Transverse colon (tissue), 4 donors: ENCODE measurements around the gene RUBCN.

ENCODE experiments used
- CTCF ChIP-seq, 5 experiments: fragments of 200-600 bp in 3 of 5; fragments of 450-650 bp in 2 of 5; sonication (generic) in 3 of 5; IDR thresholded peaks; 1 replicate in 2 of 5; 2 replicates in 3 of 5; pipeline ENCODE4 v1.5.1; 2016 to 2017; ENCODE audit warnings: antibody characterized with exemption in 5 of 5, inconsistent platforms in 3 of 5, mild to moderate bottlenecking in 2 of 5, moderate library complexity in 1 of 5
- EP300 ChIP-seq: sonication (generic); formaldehyde crosslinking; IDR thresholded peaks from one replicate; pipeline ENCODE4 v1.6.1; 2017; ENCODE audit warnings: antibody characterized with exemption, low read depth
- POLR2A ChIP-seq: fragments of 450-650 bp; IDR thresholded peaks from one replicate; pipeline ENCODE4 v1.6.1; 2016; ENCODE audit warnings: antibody characterized with exemption, mild to moderate bottlenecking, moderate library complexity
- POLR2AphosphoS5 ChIP-seq, 3 donors: sonication (generic); formaldehyde crosslinking; IDR thresholded peaks; one replicate each; pipeline ENCODE4 v1.6.1; 2016; ENCODE audit warnings: antibody characterized with exemption in 3 of 3

DNA sequence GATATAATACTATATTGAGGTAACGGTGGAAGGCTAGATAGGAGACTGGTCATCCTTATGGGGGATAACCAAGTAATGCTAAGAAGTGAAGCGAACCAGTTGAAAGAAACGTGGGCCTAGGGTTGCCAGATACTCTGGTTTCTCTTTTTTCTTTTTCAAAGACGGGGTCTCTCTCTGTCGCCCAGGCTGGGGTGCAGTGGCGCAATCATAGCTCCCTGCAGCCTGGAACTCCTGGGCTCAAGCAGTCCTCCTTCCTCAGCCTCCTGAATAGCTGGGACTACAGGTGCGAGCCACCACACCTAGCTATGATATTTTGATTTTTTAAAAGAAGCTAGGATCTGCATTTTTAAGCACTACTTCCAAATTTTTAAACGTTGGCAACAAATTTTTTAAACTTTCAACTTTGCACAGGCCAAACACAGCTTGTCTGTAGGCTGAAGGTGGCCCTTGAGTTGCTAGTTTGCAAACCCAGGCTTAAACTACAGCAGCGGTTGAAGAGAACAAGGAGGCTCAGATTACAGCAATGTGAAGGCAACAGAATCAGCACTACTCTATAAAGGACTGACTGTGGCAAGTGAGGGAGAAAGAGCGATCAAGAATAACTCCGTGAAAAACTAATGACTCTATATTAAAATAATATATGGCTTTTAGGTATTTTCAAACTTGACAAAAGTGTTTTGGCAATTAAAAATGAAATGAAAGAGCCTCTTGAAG lies 1.2 kb upstream of the RUBCN start:
- TF ChIP-seq CTCF (IDR thresholded peaks at IDR 0.05) = no peak
- no peak for TF ChIP-seq POLR2AphosphoS5 (IDR thresholded peaks at IDR 0.05)
- TF ChIP-seq POLR2A = no peak
- no peak for TF ChIP-seq EP300
